Measurements from ENCODE around the gene SLC16A3. TPM values are rescaled to one million over a fixed set of nuclear protein-coding genes. Genes with fewer than 3 reads are reported as not detected.

The SLC16A3 gene
- total RNA-seq, 2 experiments from 2014 or later, result 93.4 to 99.0 TPM

DNA sequence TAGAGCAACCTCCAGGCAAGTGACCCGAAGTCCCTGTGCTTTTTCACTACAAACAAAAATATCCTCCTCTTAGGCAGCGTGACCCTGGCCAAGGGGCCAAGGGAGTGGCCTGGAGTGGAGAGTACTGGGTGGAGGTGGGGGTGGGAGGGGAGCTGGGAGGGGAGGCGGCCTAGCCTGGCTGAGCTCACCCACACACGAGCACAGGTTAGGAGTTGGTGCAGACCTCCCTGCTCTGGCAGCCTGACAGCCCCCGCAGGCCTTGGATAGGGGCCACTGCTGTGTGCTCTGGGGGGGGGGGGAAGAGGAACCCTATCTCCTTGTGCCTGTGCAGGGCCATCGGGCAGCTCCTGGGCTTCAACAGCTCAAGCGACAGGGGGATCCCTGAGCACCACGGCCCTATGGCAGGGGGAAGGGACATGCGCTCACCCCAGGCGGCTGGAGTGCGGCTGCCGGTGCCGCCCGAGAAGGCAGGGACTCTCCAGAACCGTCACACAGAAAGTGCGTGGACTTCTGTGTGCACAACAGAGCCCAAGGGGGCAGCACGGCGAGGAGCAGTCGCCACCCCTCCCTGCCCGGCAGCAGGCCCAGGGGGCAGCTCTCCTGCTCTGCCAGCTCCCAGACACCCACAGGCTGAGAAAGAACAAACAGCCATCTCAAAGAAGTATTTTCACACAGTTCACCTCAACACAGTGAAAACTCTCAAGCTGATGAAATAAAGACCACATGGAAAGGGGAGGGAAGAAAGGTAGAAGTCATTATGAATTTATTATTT, 13.3 kb downstream of the SLC16A3 start:
- intact Hi-C loops (cut with DNase I, micrococcal nuclease), result loop anchor here in 1 of 2 experiments (5.0 kb wide), 1 partner anchor 170 kb away; no protein-coding TSS in a partner anchor
- Mint-ChIP-seq H3K9me3 (no peaks in the 10 kb centered on the region), H3K36me3 (ENCODE audit: low read depth) (peaks cover 63% of the 10 kb centered on the region), H3K27me3 (no peaks in the 10 kb centered on the region), H3K4me1 (ENCODE audit: low read depth) (peaks cover 52% of the 10 kb centered on the region), H3K27ac (peak overlapping the region; percentile 95), H3K4me3 (no peak overlapping the region)
- DNase-seq (peak in 1 of 14 experiments; percentile 46), ATAC-seq (ENCODE audit: poor library complexity) (no peak)
- Histone ChIP-seq H3K36me3 (ENCODE audit: insufficient read depth, low read length) (peaks cover 59% of the 10 kb centered on the region), H3K4me3 (ENCODE audit: low read length) (no peak overlapping the region), H3K4me1 (ENCODE audit: insufficient read depth, low read length) (peaks cover 74% of the 10 kb centered on the region), H3K9me3 (ENCODE audit: control insufficient read depth in 1 of 2, insufficient read depth in 1 of 2, low read length in 2 of 2) (peaks cover 0 to 4% of the 10 kb centered on the region in 2 experiments), H3K27ac (ENCODE audit: low read depth in 1 of 2, low read length in 2 of 2) (peak overlapping the region in 1 of 2 donors; percentile 53), H3K27me3 (ENCODE audit: control insufficient read depth in 1 of 2, insufficient read depth in 2 of 2, low read length in 2 of 2) (no peaks in the 10 kb centered on the region)
- ChIA-PET CTCF (interaction anchor here (0.6 to 1.4 kb wide), 2 partner anchors 79 to 268 kb away, joined by 4 to 6 read pairs; no protein-coding TSS in a partner anchor), POLR2A (interaction anchor here (0.6 to 3.0 kb wide), 10 partner anchors 31 to 144 kb away, joined by 3 to 16 read pairs (median 5); partner anchors contain the start of genes CD7, CSNK1D, FASN and SECTM1)
- TF ChIP-seq, protein P1, sequence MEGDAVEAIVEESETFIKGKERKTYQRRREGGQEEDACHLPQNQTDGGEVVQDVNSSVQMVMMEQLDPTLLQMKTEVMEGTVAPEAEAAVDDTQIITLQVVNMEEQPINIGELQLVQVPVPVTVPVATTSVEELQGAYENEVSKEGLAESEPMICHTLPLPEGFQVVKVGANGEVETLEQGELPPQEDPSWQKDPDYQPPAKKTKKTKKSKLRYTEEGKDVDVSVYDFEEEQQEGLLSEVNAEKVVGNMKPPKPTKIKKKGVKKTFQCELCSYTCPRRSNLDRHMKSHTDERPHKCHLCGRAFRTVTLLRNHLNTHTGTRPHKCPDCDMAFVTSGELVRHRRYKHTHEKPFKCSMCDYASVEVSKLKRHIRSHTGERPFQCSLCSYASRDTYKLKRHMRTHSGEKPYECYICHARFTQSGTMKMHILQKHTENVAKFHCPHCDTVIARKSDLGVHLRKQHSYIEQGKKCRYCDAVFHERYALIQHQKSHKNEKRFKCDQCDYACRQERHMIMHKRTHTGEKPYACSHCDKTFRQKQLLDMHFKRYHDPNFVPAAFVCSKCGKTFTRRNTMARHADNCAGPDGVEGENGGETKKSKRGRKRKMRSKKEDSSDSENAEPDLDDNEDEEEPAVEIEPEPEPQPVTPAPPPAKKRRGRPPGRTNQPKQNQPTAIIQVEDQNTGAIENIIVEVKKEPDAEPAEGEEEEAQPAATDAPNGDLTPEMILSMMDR (IDR thresholded peaks at IDR 0.05), result no peak

DNA sequence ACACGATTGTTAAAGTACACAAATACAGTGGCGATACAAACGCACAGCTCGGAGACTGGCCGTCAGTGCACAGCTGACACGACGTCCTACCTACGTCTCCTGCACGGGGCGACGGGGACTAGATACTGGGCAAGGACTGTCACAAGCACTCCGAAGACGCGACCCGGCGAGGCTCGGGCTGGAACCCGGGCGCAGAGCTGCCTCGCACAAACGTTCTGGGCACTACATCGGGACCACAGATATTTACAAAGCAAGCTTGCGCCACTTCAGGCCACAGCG, 13.8 kb downstream of the SLC16A3 start:
- no peak overlapping the region for H3K4me3 ChIP-seq (ENCODE audit: low read length)
- H3K9me3 ChIP-seq (ENCODE audit: control insufficient read depth in 1 of 2, insufficient read depth in 1 of 2, low read length in 2 of 2), result peaks cover 0 to 4% of the 10 kb centered on the region in 2 experiments
- ChIA-PET CTCF (interaction anchor here (1.4 kb wide), 1 partner anchor 79 kb away, joined by 6 read pairs; no protein-coding TSS in a partner anchor), POLR2A (interaction anchor here (1.5 to 3.0 kb wide), 5 partner anchors 37 to 91 kb away, joined by 5 to 16 read pairs (median 8); partner anchors contain the start of genes CD7 and SECTM1)
- DNase-seq (peak in 2 of 14 experiments; percentile 6 to 31), ATAC-seq (ENCODE audit: poor library complexity) (no peak)
- H3K4me1 Mint-ChIP-seq (ENCODE audit: low read depth), result peaks cover 52% of the 10 kb centered on the region
- peak overlapping the region; percentile 95 for H3K27ac Mint-ChIP-seq
- intact Hi-C loops (cut with DNase I, micrococcal nuclease), result loop anchor here in 1 of 2 experiments (5.0 kb wide), 1 partner anchor 170 kb away; no protein-coding TSS in a partner anchor
- H3K9me3 Mint-ChIP-seq, result no peaks in the 10 kb centered on the region
- H3K36me3 ChIP-seq (ENCODE audit: insufficient read depth, low read length), result peaks cover 61% of the 10 kb centered on the region
- no peaks in the 10 kb centered on the region for H3K27me3 ChIP-seq (ENCODE audit: control insufficient read depth in 1 of 2, insufficient read depth in 2 of 2, low read length in 2 of 2)
- TF ChIP-seq, protein P1 (IDR thresholded peaks at IDR 0.05), result no peak
- peaks cover 73% of the 10 kb centered on the region for H3K4me1 ChIP-seq (ENCODE audit: insufficient read depth, low read length)
- no peak overlapping the region for H3K4me3 Mint-ChIP-seq
- peaks cover 68% of the 10 kb centered on the region for H3K36me3 Mint-ChIP-seq (ENCODE audit: low read depth)
- no peaks in the 10 kb centered on the region for H3K27me3 Mint-ChIP-seq
- no peak overlapping the region for H3K27ac ChIP-seq (ENCODE audit: low read depth in 1 of 2, low read length in 2 of 2)

DNA sequence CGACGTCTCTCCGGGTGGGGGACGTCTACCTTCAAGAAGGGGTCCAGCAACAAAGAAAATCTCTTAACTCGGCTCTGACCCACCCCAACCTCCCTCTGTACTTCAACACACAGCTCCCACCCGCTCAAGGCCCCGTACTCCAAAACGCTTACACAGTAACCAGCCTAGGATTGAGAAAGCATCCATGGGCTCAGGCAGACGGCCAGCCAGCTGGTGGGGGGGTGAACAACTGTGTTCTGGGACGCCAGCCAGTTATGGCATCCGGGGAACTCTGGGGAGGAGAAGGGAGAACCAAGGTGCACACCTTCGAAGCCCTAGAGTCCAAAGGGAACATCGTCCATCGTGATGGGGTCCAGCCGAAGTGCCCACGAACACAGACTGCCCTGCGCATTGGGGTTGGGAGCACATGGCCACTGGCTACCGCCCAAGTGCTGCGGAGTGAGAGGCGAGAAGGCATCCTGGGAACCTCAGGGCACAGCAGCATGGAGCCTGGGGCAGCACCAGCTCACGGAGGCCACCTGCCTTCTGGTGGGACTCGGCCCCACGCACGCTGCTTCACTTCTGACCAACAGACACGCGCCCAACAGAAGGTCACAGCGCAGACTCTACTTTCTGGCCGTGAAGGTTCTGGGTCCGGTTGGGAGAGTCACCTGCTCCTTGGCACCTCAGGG, 14.3 kb downstream of the SLC16A3 start:
- H3K36me3 Mint-ChIP-seq (ENCODE audit: low read depth), result peaks cover 73% of the 10 kb centered on the region
- DNase-seq (peak in 2 of 14 experiments; percentile 5 to 28), ATAC-seq (ENCODE audit: poor library complexity) (no peak)
- H3K27ac Mint-ChIP-seq, result peak overlapping the region; percentile 95
- peaks cover 0 to 4% of the 10 kb centered on the region in 2 experiments for H3K9me3 ChIP-seq (ENCODE audit: control insufficient read depth in 1 of 2, insufficient read depth in 1 of 2, low read length in 2 of 2)
- H3K4me1 Mint-ChIP-seq (ENCODE audit: low read depth), result peaks cover 55% of the 10 kb centered on the region
- H3K4me3 Mint-ChIP-seq, result peak overlapping the region; percentile 25
- ChIA-PET CTCF (no interaction called here), POLR2A (interaction anchor here (1.5 to 3.0 kb wide), 3 partner anchors 55 to 91 kb away, joined by 6 to 16 read pairs (median 10); partner anchors contain the start of genes CD7 and SECTM1)
- intact Hi-C loops (cut with DNase I, micrococcal nuclease), result loop anchor here in 1 of 2 experiments (5.0 kb wide), 1 partner anchor 169 kb away; no protein-coding TSS in a partner anchor
- no peaks in the 10 kb centered on the region for H3K27me3 ChIP-seq (ENCODE audit: control insufficient read depth in 1 of 2, insufficient read depth in 2 of 2, low read length in 2 of 2)
- no peak overlapping the region for H3K27ac ChIP-seq (ENCODE audit: low read depth in 1 of 2, low read length in 2 of 2)
- H3K36me3 ChIP-seq (ENCODE audit: insufficient read depth, low read length), result peaks cover 66% of the 10 kb centered on the region
- TF ChIP-seq, protein P1 (IDR thresholded peaks at IDR 0.05), result no peak
- no peak overlapping the region for H3K4me3 ChIP-seq (ENCODE audit: low read length)
- no peaks in the 10 kb centered on the region for H3K9me3 Mint-ChIP-seq
- H3K4me1 ChIP-seq (ENCODE audit: insufficient read depth, low read length), result peaks cover 68% of the 10 kb centered on the region
- H3K27me3 Mint-ChIP-seq, result no peaks in the 10 kb centered on the region
